ENCODE results near the gene CCDC18. TPM values are rescaled to one million over a fixed set of nuclear protein-coding genes. Genes with fewer than 3 reads are reported as not detected.
A peak's percentile ranks its signal among the peaks of the same experiment; 100 is the strongest.

CCDC18 gene
- total and polyA plus RNA-seq, 8 donors = 4.1 to 17.2 (median 11.6) TPM

DNA sequence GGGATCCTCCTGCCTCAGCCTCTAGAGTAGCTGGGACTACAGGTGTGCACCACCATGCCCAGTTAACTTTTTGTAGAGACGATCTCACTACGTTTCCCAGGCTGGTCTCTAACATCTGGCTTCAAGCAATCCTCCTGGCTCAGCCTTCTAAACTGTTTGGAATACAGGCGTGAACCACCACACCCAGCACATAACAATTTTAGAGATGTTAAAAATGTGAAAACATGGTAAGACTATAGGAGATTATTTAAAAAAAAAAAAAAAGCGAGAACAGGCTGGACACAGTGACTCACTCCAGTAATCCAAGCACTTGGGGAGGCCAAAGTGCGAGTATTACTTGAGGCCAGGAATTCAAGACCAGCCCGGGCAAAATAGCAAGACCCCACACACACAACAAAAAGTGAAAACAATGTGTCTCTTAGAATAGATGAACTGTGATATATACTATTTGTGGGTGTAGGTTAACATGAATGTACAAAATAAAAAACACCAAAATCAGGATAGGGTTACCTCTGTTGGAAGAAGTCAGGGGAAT is 19.6 kb downstream of the CCDC18 start:
- Histone ChIP-seq H3K27ac (no peak overlapping the region), H3K4me3 (no peak overlapping the region), H3K4me1 (no peaks in the 10 kb centered on the region), H3K27me3 (no peaks in the 10 kb centered on the region), H3K9me3 (no peaks in the 10 kb centered on the region), H3K36me3 (peaks cover 0 to 18% of the 10 kb centered on the region in 2 donors)
- ATAC-seq (no peak), DNase-seq (no peak)
- TF ChIP-seq, protein P1, sequence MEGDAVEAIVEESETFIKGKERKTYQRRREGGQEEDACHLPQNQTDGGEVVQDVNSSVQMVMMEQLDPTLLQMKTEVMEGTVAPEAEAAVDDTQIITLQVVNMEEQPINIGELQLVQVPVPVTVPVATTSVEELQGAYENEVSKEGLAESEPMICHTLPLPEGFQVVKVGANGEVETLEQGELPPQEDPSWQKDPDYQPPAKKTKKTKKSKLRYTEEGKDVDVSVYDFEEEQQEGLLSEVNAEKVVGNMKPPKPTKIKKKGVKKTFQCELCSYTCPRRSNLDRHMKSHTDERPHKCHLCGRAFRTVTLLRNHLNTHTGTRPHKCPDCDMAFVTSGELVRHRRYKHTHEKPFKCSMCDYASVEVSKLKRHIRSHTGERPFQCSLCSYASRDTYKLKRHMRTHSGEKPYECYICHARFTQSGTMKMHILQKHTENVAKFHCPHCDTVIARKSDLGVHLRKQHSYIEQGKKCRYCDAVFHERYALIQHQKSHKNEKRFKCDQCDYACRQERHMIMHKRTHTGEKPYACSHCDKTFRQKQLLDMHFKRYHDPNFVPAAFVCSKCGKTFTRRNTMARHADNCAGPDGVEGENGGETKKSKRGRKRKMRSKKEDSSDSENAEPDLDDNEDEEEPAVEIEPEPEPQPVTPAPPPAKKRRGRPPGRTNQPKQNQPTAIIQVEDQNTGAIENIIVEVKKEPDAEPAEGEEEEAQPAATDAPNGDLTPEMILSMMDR (IDR thresholded peaks at IDR 0.05) = no peak
- intact Hi-C loops (cut with DNase I) = no loop called here

DNA sequence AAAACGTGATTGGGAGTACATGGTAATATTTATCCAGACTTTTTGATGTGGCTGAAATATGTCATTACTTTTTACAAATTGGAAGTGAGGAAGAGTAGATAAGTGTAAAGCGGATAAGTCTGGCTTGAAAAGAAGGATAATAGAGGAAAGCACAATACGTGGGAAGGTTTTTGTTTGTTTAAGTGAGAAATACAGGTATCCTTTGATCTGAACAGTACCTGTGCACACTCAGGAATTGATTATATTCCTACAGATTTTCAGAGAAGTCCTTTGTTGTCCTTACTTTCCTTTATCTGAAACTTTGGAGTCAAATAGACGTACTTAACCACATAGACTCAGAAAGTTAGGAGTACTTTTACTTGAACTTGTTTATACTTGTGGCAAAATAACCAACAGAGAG is 20.2 kb downstream of the CCDC18 start:
- TF ChIP-seq, protein P1 (IDR thresholded peaks at IDR 0.05) = no peak
- intact Hi-C loops (cut with DNase I) = no loop called here
- H3K27me3 ChIP-seq = no peaks in the 10 kb centered on the region
- no peak for ATAC-seq
- no peaks in the 10 kb centered on the region for H3K4me1 ChIP-seq
- no peak for DNase-seq
- peaks cover 0 to 18% of the 10 kb centered on the region in 2 donors for H3K36me3 ChIP-seq
- no peak overlapping the region for H3K27ac ChIP-seq
- no peaks in the 10 kb centered on the region for H3K9me3 ChIP-seq
- H3K4me3 ChIP-seq = no peak overlapping the region

DNA sequence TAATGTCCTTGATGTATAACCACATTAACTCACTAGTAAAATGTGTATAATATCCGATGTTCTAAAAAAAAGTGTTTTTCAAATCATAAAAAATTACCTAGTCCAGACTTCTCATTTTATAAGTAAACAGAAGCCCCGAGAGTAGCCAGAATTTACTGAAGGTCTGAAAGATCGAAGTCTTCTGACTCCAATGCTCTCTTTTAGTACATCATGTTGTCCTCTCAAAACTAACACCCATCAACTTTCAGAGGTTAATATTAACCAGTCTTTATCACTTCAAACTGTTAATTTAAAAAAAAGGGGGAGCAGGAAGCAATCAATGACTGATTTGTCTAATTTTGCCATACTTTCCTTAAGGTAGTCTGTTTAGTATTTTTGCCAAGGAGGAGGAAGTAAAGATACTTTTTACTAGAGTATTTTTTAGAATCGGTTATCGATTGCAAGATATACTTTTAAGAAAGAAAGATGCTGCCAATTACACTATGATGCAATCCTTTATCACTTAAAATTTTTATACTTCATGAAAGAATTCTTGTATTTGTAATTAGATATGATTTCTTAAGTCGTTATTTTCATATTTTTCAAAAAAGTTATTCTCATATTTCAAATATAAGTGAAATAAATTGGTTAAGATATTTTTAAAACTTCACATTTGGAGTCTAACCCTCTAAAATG is 25.5 kb downstream of the CCDC18 start:
- Histone ChIP-seq H3K36me3 (peaks cover 0 to 21% of the 10 kb centered on the region in 2 donors), H3K27me3 (no peaks in the 10 kb centered on the region), H3K9me3 (no peaks in the 10 kb centered on the region), H3K4me1 (no peaks in the 10 kb centered on the region), H3K27ac (peak overlapping the region in 1 of 2 donors; percentile 22), H3K4me3 (no peak overlapping the region)
- intact Hi-C loops (cut with DNase I) = no loop called here
- ATAC-seq (no peak), DNase-seq (no peak)
- TF ChIP-seq, protein P1 (IDR thresholded peaks at IDR 0.05) = no peak

DNA sequence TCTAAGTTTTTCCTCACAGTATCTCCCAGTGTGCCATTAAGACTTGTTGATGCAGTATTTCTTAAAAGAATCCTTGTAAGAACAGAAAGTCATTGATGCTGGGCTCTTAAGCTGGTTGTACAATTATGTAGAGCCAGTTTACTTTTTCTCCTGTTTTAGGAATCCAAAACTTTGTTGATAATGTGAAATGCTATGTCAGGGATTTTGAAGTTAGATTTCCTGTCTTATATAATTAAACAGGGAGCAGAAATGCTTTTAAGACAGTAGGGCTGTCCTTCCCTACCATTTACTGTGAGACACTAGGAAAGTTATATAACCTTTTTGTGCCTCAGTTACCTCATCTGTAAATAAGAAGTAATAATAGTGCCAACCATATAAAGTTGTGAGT is 26.0 kb downstream of the CCDC18 start:
- Histone ChIP-seq H3K36me3 (peaks cover 0 to 21% of the 10 kb centered on the region in 2 donors), H3K27ac (peak overlapping the region in 1 of 2 donors; percentile 22), H3K9me3 (no peaks in the 10 kb centered on the region), H3K4me3 (no peak overlapping the region), H3K27me3 (no peaks in the 10 kb centered on the region), H3K4me1 (no peaks in the 10 kb centered on the region)
- intact Hi-C loops (cut with DNase I) = no loop called here
- TF ChIP-seq, protein P1 (IDR thresholded peaks at IDR 0.05) = no peak
- DNase-seq (no peak), ATAC-seq (peak; percentile 33)

DNA sequence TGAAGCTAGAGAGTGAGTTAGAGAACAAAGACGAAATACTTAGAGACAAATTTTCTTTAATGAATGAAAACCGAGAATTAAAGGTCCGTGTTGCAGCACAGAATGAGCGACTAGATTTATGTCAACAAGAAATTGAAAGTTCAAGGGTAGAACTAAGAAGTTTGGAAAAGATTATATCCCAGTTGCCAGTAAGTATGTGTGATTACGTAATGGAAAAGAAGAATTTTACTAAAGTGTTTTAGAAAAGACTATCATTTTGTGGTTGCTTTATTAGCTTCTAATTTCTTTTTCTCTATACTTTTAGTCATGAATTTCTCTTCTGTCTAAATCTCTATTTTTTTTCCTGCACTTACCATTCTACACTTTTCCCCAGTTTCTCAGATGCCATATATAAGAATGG is 26.7 kb downstream of the CCDC18 start:
- intact Hi-C loops (cut with DNase I) = no loop called here
- peak; percentile 47 for ATAC-seq
- H3K36me3 ChIP-seq = peaks cover 0 to 16% of the 10 kb centered on the region in 2 donors
- H3K27me3 ChIP-seq = no peaks in the 10 kb centered on the region
- DNase-seq = peak in 1 of 4 donors; percentile 3
- TF ChIP-seq, protein P1 (IDR thresholded peaks at IDR 0.05) = no peak
- H3K9me3 ChIP-seq = no peaks in the 10 kb centered on the region
- peak overlapping the region in 1 of 2 donors; percentile 22 for H3K27ac ChIP-seq
- no peaks in the 10 kb centered on the region for H3K4me1 ChIP-seq
- H3K4me3 ChIP-seq = no peak overlapping the region
